GM21825 (cell line): ENCODE data around the gene SORBS2.
A peak's percentile ranks its signal among the peaks of the same experiment; 100 is the strongest.

Experiments
- ATAC-seq: cut with Tn5 transposase; IDR thresholded peaks from one replicate; pipeline ENCODE4 v1.9.1; 2021; ENCODE audit warnings: mild to moderate bottlenecking, moderate library complexity; ENCODE audit not compliant: unreplicated experiment

SORBS2 gene

DNA sequence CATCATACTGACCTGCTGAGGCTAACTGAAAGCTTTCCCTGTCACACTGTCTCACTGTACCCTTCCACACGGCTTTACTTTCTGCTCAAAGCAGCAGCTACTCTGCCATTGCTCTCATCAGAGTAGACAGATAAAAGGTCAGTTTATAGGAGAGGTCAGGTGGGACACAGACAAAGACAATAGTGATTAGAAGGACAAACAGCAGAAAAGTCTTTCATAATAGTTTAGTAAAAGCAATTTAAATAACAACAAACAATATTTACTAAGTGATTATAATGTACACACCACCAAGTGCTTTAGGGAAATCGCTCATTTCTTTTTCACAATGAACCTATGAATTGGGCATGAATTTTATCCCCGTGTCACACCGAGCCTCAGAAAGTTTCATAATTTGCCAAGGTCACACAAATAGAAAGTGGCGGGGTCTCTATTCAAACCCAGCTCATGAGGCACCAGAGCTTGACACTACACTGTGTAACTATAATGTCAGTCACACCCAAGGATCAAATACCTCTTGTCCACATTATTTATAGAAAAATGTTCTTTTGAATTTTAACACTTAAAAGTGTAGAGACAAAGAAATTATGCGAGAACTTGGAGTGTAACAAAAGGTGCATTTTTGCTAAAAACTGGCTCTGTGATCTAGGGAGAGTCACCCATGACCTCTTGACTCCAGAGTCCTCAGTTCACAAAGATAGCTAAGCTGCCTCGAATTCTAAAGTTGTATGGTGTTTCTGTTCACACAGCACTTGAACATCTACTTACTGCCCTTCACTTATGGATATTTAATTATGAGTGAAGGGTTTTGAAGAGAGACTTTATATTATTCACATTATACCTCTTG lies 24.5 kb upstream of the SORBS2 start:
- ATAC-seq = no peak

GRCh38 chr4:185835814-185836213 lies 23.8 kb upstream of the SORBS2 start:
- no peak for ATAC-seq

GRCh38 chr4:185835336-185835735 lies 23.3 kb upstream of the SORBS2 start:
- no peak for ATAC-seq

DNA sequence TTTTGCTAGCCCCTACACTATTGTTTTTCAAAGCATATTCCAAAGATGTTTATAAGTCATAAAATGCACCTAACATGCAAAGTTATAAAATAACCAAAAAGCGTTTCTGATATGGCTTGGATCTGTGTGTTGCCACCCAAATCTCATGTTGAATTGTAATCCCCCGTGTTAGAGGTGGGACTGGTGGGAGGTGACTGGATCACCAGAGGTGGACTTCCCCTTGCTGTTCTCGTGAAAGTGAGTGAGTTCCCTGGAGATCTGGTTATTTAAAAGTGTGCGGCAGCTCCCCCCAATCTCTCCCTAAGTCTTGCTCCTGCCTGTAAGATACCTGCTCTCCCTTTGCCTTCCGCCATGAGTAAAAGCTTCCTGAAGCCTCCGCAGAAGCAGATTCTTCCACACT lies 22.8 kb upstream of the SORBS2 start:
- ATAC-seq = no peak

DNA sequence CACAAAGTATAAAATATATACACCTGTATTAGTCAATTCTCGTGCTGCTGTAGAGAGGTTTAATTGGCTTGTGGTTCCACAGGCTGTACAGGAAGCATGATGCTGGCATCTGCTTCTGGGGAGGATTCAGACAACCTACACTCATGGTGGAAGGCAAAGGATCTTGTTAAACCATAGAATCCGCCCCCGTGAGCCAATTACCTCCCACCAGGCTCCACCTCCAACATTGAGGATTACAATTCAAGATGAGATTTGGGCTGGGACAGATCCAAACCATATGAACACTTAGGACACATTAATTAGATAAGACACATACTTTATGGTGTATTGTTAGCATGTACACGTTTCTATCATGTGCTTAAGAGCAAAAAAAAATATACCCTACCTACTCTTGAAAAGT lies 22.1 kb upstream of the SORBS2 start:
- no peak for ATAC-seq

- ATAC-seq = no peak
These were observed 21.1 kb upstream of the SORBS2 start for GRCh38 chr4:185833055-185833598.

DNA sequence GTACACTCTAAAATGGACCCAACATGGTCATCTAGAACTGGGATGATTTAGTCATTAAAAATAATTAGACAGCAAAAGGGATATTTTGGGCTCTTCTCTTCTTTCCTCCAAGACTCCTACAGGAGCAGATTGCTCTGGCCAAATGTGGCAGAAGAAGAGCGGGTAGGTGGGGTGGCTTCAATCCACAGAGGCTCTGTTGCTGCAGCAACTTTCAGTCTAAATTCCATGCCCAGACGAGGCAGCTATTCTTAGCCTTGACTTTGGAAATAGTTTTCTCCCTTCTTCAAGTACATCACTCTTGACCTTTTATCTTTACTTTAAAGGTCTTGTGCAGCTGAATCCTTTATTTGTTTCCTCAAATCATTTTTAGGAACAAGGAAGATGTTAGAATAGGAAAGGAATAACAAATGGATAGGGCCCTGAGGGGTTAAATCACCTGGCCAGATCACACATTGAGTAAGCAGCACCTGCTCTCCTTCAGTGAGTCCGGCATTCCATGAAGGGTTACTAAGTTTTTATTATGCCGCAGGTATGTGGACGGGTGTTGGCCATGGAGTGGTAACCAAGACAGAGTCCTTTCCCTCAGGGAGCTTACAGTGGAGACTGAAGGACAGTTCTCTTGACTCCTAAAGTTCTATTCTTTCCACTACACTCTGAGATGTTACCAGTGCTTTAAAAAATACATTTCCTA lies 19.3 kb upstream of the SORBS2 start:
- ATAC-seq = no peak

GRCh38 chr4:185830263-185830994 lies 18.4 kb upstream of the SORBS2 start:
- ATAC-seq = no peak

GRCh38 chr4:185826381-185826780 lies 14.4 kb upstream of the SORBS2 start:
- no peak for ATAC-seq

GRCh38 chr4:185825737-185826136 lies 13.7 kb upstream of the SORBS2 start:
- no peak for ATAC-seq

GRCh38 chr4:185822791-185823190 lies 10.8 kb upstream of the SORBS2 start:
- no peak for ATAC-seq

GRCh38 chr4:185821029-185821419 lies 9.0 kb upstream of the SORBS2 start:
- no peak for ATAC-seq

- ATAC-seq = no peak
These were observed 8.4 kb upstream of the SORBS2 start for GRCh38 chr4:185820146-185821028.

DNA sequence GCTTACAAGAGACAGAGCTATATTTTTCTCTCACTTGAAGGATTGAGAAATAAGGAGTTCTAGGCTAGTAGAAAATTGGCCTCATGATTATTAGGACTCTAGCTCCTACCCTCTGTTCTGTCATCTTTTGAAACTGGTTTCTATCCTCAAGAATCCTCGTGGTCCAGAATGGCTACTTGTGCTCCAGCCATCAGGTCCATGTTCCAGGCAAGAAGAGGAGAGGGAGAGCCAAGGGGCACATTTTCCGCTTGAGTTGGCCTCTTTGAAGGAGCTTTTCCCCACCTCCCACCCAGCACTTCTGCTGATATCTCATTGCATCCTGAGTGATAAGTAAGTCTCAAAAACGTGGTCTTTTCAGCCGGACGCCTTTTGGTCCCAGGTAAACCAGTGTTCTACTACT lies 7.2 kb upstream of the SORBS2 start:
- no peak for ATAC-seq

DNA sequence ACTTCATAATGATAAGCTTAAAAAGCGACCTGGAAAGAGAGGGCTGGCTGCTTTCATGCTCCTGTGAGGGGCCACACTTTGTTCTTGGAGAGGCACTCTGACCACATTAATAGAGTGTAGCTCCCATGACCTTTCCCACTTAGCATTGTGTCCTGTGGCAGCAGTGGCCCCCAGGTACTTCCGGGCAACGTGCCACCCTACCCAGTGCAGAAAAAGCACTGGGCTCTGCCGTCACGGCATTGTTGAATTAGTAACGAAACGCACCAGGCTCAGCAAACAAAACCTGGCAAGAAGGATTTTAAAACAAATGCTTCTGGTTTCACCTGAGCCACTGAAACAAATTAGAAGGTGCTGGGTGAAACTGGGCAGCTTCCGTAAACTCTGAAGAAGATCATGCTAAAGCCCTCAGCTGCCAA lies 5.4 kb upstream of the SORBS2 start:
- ATAC-seq = no peak

DNA sequence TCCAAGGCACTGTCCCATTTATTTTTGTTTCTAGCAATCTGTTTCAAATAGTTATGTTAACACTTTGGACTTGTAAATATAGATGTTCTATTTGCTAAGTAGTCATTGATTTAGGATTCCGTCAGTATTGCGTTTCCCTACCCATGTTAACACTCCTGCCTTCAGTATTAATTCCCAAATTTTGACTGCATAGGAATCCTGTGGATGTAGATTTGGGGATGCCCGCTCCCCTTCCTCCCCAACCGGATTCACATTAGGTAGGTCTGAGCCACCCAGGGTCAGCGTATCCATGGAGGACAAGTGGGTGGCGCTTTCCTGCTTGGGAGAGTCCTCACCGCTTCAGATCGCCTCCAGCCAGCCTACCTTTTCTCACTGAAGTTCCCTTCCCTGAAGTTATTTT lies 1.1 kb upstream of the SORBS2 start:
- ATAC-seq = no peak

DNA sequence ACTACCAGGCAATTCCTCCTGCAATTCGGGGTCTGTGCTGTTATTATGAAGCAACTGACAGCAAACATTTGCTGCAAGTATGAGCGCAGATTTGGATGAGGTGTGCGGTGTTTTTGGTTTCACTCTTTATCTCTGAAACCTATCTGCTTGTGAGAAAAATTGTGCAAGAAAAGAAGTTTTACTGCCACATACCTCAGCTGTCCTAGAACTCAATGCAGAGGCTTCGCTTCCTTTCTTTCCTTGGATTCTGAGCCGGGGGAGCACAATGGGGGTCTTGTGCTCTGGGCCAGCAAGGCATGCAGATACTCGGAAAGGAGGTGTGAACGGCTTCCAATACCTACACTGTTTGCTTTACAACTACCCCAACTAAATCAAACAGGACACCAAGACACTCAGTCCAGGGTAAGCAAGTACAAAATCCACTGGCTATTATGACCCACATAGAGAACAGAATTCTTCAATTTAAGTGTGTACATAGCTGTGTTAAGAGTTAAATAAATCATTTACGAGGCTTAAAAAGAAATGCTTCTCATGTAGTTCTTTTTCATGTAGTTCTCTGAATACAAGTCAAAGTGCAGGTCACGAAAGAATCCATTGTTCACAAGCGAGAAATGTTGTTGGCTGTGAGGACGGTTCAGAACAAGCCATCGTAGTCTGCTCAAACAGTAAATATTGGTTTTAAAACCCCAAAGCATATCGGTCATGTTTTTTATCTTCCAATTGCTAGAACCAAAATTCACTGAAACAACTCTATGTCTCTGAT lies 1.1 kb downstream of the SORBS2 start:
- peak; percentile 5 for ATAC-seq

- no peak for ATAC-seq
These were observed 2.4 kb downstream of the SORBS2 start for GRCh38 chr4:185809533-185810071.

GRCh38 chr4:185809121-185809520 lies 2.9 kb downstream of the SORBS2 start:
- ATAC-seq = no peak
